H9 (cell line): ENCODE data around the gene PDS5A. TPM values are rescaled to one million over a fixed set of nuclear protein-coding genes. Genes with fewer than 3 reads are reported as not detected.
"Not testable (repeated sequence)": the region's sequence is repeated elsewhere in the genome, so short reads cannot be mapped to it uniquely, and the experiment has no call there.

Experiments
- DNase-seq: peaks from one replicate; pipeline ENCODE4 v3.0.0-alpha.2; 2017
- H2AFZ ChIP-seq: one replicate; pipeline ENCODE4 v1.6.1; 2013; ENCODE audit warnings: mild to moderate bottlenecking, low read length, control low read depth, moderate library complexity
- H2AK5ac ChIP-seq: 2 replicates; pipeline ENCODE4 v1.6.1; 2013; ENCODE audit warnings: low read length, control low read depth, mixed read lengths; ENCODE audit not compliant: insufficient read length
- H2BK120ac ChIP-seq: one replicate; pipeline ENCODE4 v1.6.1; 2013; ENCODE audit warnings: low read depth, mild to moderate bottlenecking, low read length, control low read depth, inconsistent platforms; ENCODE audit not compliant: poor library complexity, severe bottlenecking
- H2BK12ac ChIP-seq: 2 replicates; pipeline ENCODE4 v1.6.1; 2013; ENCODE audit warnings: low read length, control low read depth, mixed read lengths, low read depth; ENCODE audit not compliant: insufficient read length
- H2BK15ac ChIP-seq: 2 replicates; pipeline ENCODE4 v1.6.1; 2013; ENCODE audit warnings: low read depth, low read length, control low read depth
- H2BK20ac ChIP-seq: one replicate; pipeline ENCODE4 v1.6.1; 2013; ENCODE audit warnings: low read depth, mild to moderate bottlenecking, low read length, control low read depth, inconsistent platforms; ENCODE audit not compliant: poor library complexity, severe bottlenecking
- H2BK5ac ChIP-seq: 2 replicates; pipeline ENCODE4 v1.6.1; 2013; ENCODE audit warnings: low read length, control low read depth, mixed read lengths; ENCODE audit not compliant: insufficient read length
- H3K14ac ChIP-seq: 2 replicates; pipeline ENCODE4 v1.6.1; 2013; ENCODE audit warnings: low read length, control low read depth; ENCODE audit not compliant: insufficient read depth
- H3K18ac ChIP-seq: 2 replicates; pipeline ENCODE4 v1.6.1; 2013; ENCODE audit warnings: low read depth, mild to moderate bottlenecking, mixed read lengths, low read length, control low read depth; ENCODE audit not compliant: insufficient read length
- H3K23ac ChIP-seq: 2 replicates; pipeline ENCODE4 v1.6.1; 2013; ENCODE audit warnings: low read length, control low read depth, mixed read lengths, low read depth; ENCODE audit not compliant: insufficient read length
- H3K23me2 ChIP-seq: 2 replicates; pipeline ENCODE4 v1.6.1; 2013; ENCODE audit warnings: low read depth, mild to moderate bottlenecking, mixed read lengths, low read length, control low read depth; ENCODE audit not compliant: insufficient read length, poor library complexity, severe bottlenecking
- H3K27ac ChIP-seq: 2 replicates; pipeline ENCODE4 v1.5.1; 2013; ENCODE audit warnings: low read length, control low read depth, mixed read lengths, low read depth; ENCODE audit not compliant: insufficient read length
- H3K27me3 ChIP-seq: 2 replicates; pipeline ENCODE4 v1.6.1; 2013; ENCODE audit warnings: low read length, control low read depth, inconsistent platforms; ENCODE audit not compliant: insufficient read depth
- H3K4ac ChIP-seq: 2 replicates; pipeline ENCODE4 v1.6.1; 2013; ENCODE audit warnings: low read depth, mild to moderate bottlenecking, control low read depth, inconsistent platforms, low read length, moderate library complexity
- H3K4me1 ChIP-seq: 2 replicates; pipeline ENCODE4 v1.6.1; 2013; ENCODE audit warnings: low read length, control low read depth, inconsistent platforms; ENCODE audit not compliant: insufficient read depth
- H3K4me2 ChIP-seq: 2 replicates; pipeline ENCODE4 v1.6.1; 2013; ENCODE audit warnings: low read length, control low read depth, mixed read lengths; ENCODE audit not compliant: insufficient read length, insufficient read depth
- H3K56ac ChIP-seq: 2 replicates; pipeline ENCODE4 v1.6.1; 2013; ENCODE audit warnings: low read depth, mild to moderate bottlenecking, mixed read lengths, low read length, control low read depth; ENCODE audit not compliant: insufficient read length
- H3K79me1 ChIP-seq: 2 replicates; pipeline ENCODE4 v1.6.1; 2013; ENCODE audit warnings: low read depth, mild to moderate bottlenecking, moderate library complexity, low read length, control low read depth, inconsistent platforms; ENCODE audit not compliant: insufficient read depth, poor library complexity, severe bottlenecking
- H3K79me2 ChIP-seq: 2 replicates; pipeline ENCODE4 v1.6.1; 2013; ENCODE audit warnings: low read length, control low read depth, inconsistent platforms; ENCODE audit not compliant: insufficient read depth
- H3K9ac ChIP-seq: 2 replicates; pipeline ENCODE4 v1.6.1; 2013; ENCODE audit warnings: low read length, control low read depth, mixed read lengths; ENCODE audit not compliant: insufficient read length; ENCODE audit errors: extremely low read depth
- H3K9me3 ChIP-seq: one replicate; pipeline ENCODE4 v1.6.1; 2013; ENCODE audit warnings: low read depth, low read length, inconsistent platforms; ENCODE audit not compliant: control insufficient read depth
- H3T11ph ChIP-seq: one replicate; pipeline ENCODE4 v1.6.1; 2013; ENCODE audit warnings: mild to moderate bottlenecking, low read length, control low read depth, inconsistent platforms
- H4K20me1 ChIP-seq: one replicate; pipeline ENCODE4 v1.6.1; 2013; ENCODE audit not compliant: control insufficient read depth, insufficient read length, insufficient read depth
- H4K5ac ChIP-seq: 2 replicates; pipeline ENCODE4 v1.6.1; 2013; ENCODE audit warnings: low read depth, mild to moderate bottlenecking, mixed read lengths, low read length, control low read depth; ENCODE audit not compliant: insufficient read length
- H4K8ac ChIP-seq: replicated peaks from 2 replicates; pipeline ENCODE4 v1.6.1; 2013; ENCODE audit warnings: low read length, control low read depth, mixed read lengths, low read depth; ENCODE audit not compliant: insufficient read length
- H4K91ac ChIP-seq: 2 replicates; pipeline ENCODE4 v1.6.1; 2013; ENCODE audit warnings: low read depth, mild to moderate bottlenecking, moderate library complexity, mixed read lengths, low read length, control low read depth; ENCODE audit not compliant: insufficient read length
- H3K27ac Mint-ChIP-seq, 3 experiments: 2 replicates in 2 of 3; 3 replicates in 1 of 3; pipeline ENCODE4 v1.8.0; 2020 to 2021; ENCODE audit warnings: mixed read lengths in 3 of 3, mild to moderate bottlenecking in 1 of 3, moderate library complexity in 1 of 3
- H3K27me3 Mint-ChIP-seq: 2 replicates; pipeline ENCODE4 v1.8.0; 2021; ENCODE audit warnings: low read depth, mild to moderate bottlenecking, moderate library complexity, mixed read lengths
- H3K36me3 Mint-ChIP-seq, 3 experiments: 2 replicates in 2 of 3; 3 replicates in 1 of 3; pipeline ENCODE4 v1.8.0; 2020 to 2021; ENCODE audit warnings: low read depth in 3 of 3, mixed read lengths in 3 of 3; ENCODE audit not compliant: insufficient read depth in 1 of 3
- H3K4me1 Mint-ChIP-seq, 2 experiments: 2 replicates each; pipeline ENCODE4 v1.8.0; 2020; ENCODE audit warnings: mixed read lengths in 2 of 2
- H3K4me3 Mint-ChIP-seq, 2 experiments: 2 replicates in 1 of 2; 3 replicates in 1 of 2; pipeline ENCODE4 v1.8.0; 2020 to 2021; ENCODE audit warnings: mild to moderate bottlenecking in 2 of 2, mixed read lengths in 2 of 2, moderate library complexity in 1 of 2
- H3K9me3 Mint-ChIP-seq, 2 experiments: 2 replicates in 1 of 2; 3 replicates in 1 of 2; pipeline ENCODE4 v1.8.0; 2020; ENCODE audit warnings: mild to moderate bottlenecking in 2 of 2, mixed read lengths in 2 of 2, moderate library complexity in 1 of 2
- WGBS: extraction: QIAGEN DNeasy Blood & Tissue Kit; methylation state at CpG from one replicate; pipeline ENCODE4 v1.1.7; 2013; ENCODE audit warnings: missing lambda C conversion rate, low lambda C conversion rate, mixed read lengths; ENCODE audit not compliant: insufficient read length; ENCODE audit errors: extremely low coverage; 5-methylcytosine and 5-hydroxymethylcytosine counted together
- total RNA-seq: library from RNA; stranded (reverse); gene quantifications from 2 replicates; pipeline ENCODE4 v1.2.1, GENCODE V29; 2021
- TF ChIP-seq, protein P1 (sequence below): fragments of 200-600 bp; sonication (generic); conservative IDR thresholded peaks from 3 replicates; pipeline ENCODE4 v1.8.0; 2021; ENCODE audit warnings: antibody characterized with exemption, mild to moderate bottlenecking

PDS5A gene
- total RNA-seq, 1 experiment from 2014 or later: 65.4 TPM

DNA sequence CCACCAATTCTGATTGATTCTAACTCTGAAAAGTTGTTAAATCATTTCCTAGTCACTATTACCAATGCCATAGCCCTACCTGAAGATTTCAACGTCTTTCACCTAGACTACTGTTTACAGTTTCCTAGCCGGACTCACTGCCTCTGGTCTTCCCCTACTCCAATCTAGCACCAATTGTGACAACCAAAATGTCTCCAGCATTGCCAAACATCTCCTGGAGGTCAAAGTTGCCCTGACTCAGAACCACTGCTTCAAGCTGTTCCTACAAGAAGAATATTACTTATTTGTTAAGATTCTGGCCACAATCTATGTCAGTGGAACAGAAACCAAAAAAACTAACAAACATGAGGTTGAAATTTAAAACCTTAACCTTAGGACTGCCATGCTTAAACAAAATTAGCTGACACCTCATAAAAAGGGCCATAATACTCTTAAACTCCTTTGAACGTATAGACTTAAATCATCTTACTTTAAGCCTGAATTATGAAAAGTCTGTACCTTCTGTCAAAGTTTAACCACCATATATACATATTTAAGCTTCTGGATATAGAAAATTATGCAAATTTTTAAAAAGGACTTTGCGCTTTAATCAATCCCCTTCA is 2.1 kb downstream of the PDS5A start:
- no peak overlapping the region for H3K56ac ChIP-seq
- H3K23ac ChIP-seq: no peak overlapping the region
- H3K9ac ChIP-seq: no peak overlapping the region
- no CpG with 5 or more reads among the region's 4 CpGs for WGBS
- Mint-ChIP-seq H3K9me3 (no peaks in the 10 kb centered on the region), H3K27ac (peak overlapping the region in 2 of 3 experiments; percentile 25 to 29; a peak in 2 of 7 replicates), H3K36me3 (peaks cover 27 to 43% (median 38%) of the 10 kb centered on the region in 3 experiments), H3K4me3 (peak overlapping the region; percentile 84 to 89), H3K27me3 (no peaks in the 10 kb centered on the region), H3K4me1 (peaks cover 28% of the 10 kb centered on the region in 2 experiments)
- no peak overlapping the region for H2BK12ac ChIP-seq
- H3K4ac ChIP-seq: no peak overlapping the region
- no peak overlapping the region for H2AFZ ChIP-seq
- TF ChIP-seq, protein P1, sequence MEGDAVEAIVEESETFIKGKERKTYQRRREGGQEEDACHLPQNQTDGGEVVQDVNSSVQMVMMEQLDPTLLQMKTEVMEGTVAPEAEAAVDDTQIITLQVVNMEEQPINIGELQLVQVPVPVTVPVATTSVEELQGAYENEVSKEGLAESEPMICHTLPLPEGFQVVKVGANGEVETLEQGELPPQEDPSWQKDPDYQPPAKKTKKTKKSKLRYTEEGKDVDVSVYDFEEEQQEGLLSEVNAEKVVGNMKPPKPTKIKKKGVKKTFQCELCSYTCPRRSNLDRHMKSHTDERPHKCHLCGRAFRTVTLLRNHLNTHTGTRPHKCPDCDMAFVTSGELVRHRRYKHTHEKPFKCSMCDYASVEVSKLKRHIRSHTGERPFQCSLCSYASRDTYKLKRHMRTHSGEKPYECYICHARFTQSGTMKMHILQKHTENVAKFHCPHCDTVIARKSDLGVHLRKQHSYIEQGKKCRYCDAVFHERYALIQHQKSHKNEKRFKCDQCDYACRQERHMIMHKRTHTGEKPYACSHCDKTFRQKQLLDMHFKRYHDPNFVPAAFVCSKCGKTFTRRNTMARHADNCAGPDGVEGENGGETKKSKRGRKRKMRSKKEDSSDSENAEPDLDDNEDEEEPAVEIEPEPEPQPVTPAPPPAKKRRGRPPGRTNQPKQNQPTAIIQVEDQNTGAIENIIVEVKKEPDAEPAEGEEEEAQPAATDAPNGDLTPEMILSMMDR: no peak
- H3K4me1 ChIP-seq: peaks cover 4% of the 10 kb centered on the region; the same call in 1 of the 2 replicates
- H2BK20ac ChIP-seq: no peak overlapping the region
- H3K9me3 ChIP-seq: no peaks in the 10 kb centered on the region
- H3K79me2 ChIP-seq: peaks cover 28% of the 10 kb centered on the region
- no peak overlapping the region for H4K8ac ChIP-seq
- H4K91ac ChIP-seq: no peak overlapping the region
- no peak overlapping the region for H3K27ac ChIP-seq
- no peaks in the 10 kb centered on the region for H4K20me1 ChIP-seq
- no peaks in the 10 kb centered on the region for H3K27me3 ChIP-seq
- no peak overlapping the region for H3K4me2 ChIP-seq
- H2BK5ac ChIP-seq: no peak overlapping the region
- no peak overlapping the region for H3T11ph ChIP-seq
- peaks cover 3% of the 10 kb centered on the region for H3K79me1 ChIP-seq
- DNase-seq: no peak
- no peak overlapping the region for H3K18ac ChIP-seq
- H2BK15ac ChIP-seq: no peak overlapping the region
- H3K14ac ChIP-seq: no peak overlapping the region
- peaks cover 4% of the 10 kb centered on the region for H3K23me2 ChIP-seq
- no peak overlapping the region for H4K5ac ChIP-seq
- no peak overlapping the region for H2AK5ac ChIP-seq
- H2BK120ac ChIP-seq: no peak overlapping the region

DNA sequence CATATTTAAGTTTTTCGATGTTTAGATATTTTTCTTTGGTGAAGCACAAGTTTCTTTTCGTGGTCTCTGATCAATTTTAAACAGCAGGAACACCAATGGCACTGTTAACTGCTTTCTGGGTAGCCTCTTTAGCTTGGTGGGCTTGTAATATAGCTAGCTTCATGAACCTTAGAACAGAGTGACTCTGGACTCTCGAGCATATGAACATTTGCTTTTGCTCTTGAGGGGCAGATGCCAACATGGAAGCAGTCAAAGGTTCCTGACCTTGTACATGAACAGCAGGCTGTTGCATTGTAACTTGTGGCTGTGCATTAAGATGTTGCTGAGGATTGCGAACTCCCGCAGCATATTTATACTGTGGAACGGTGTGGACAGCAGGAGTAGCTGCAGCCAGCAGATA is 4.7 kb downstream of the PDS5A start:
- H3K27ac ChIP-seq, H3K9me3 Mint-ChIP-seq, H2AK5ac ChIP-seq, H4K91ac ChIP-seq, H3K4ac ChIP-seq, H3K18ac ChIP-seq, H3K23me2 ChIP-seq, H3K27me3 ChIP-seq, H3K79me1 ChIP-seq, H3K9me3 ChIP-seq, H3K4me3 Mint-ChIP-seq, H2AFZ ChIP-seq, DNase-seq, H3T11ph ChIP-seq, H3K4me1 ChIP-seq, H3K27me3 Mint-ChIP-seq, H4K5ac ChIP-seq, H2BK20ac ChIP-seq, H4K20me1 ChIP-seq, H2BK12ac ChIP-seq, H3K23ac ChIP-seq, H3K27ac Mint-ChIP-seq, H4K8ac ChIP-seq, H3K56ac ChIP-seq, H3K14ac ChIP-seq, H2BK15ac ChIP-seq, H3K9ac ChIP-seq, H2BK120ac ChIP-seq, H3K4me2 ChIP-seq, H2BK5ac ChIP-seq: not testable (repeated sequence)
- H3K4me1 Mint-ChIP-seq: peaks cover 25 to 30% of the 10 kb centered on the region in 2 experiments
- no CpG with 5 or more reads among the region's 6 CpGs for WGBS
- H3K36me3 Mint-ChIP-seq: peaks cover 33 to 53% (median 48%) of the 10 kb centered on the region in 3 experiments
- peaks cover 40% of the 10 kb centered on the region for H3K79me2 ChIP-seq
